VCaP (cell line): ENCODE measurements around the gene RSBN1.
A peak's percentile ranks its signal among the peaks of the same experiment; 100 is the strongest.

Experiments
- H3K27ac ChIP-seq: fragments of 450-650 bp; 2 replicates; pipeline ENCODE4 v1.5.1; 2017
- TF ChIP-seq, protein P1 (sequence below): fragments of 450-650 bp; conservative IDR thresholded peaks from 2 replicates; pipeline ENCODE4 v1.5.1; 2017; ENCODE audit warnings: mild to moderate bottlenecking, moderate library complexity

Gene RSBN1

GRCh38 chr1:113836534-113836933 lies 24.3 kb upstream of the RSBN1 start:
- no peak overlapping the region for H3K27ac ChIP-seq

GRCh38 chr1:113835686-113836290 lies 23.5 kb upstream of the RSBN1 start:
- no peak overlapping the region for H3K27ac ChIP-seq
- TF ChIP-seq, protein P1, sequence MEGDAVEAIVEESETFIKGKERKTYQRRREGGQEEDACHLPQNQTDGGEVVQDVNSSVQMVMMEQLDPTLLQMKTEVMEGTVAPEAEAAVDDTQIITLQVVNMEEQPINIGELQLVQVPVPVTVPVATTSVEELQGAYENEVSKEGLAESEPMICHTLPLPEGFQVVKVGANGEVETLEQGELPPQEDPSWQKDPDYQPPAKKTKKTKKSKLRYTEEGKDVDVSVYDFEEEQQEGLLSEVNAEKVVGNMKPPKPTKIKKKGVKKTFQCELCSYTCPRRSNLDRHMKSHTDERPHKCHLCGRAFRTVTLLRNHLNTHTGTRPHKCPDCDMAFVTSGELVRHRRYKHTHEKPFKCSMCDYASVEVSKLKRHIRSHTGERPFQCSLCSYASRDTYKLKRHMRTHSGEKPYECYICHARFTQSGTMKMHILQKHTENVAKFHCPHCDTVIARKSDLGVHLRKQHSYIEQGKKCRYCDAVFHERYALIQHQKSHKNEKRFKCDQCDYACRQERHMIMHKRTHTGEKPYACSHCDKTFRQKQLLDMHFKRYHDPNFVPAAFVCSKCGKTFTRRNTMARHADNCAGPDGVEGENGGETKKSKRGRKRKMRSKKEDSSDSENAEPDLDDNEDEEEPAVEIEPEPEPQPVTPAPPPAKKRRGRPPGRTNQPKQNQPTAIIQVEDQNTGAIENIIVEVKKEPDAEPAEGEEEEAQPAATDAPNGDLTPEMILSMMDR, result peak; percentile 73

More at GRCh38 chr1:113836534-113836933, 24.3 kb upstream of the RSBN1 start:
- TF ChIP-seq, protein P1, result no peak

DNA sequence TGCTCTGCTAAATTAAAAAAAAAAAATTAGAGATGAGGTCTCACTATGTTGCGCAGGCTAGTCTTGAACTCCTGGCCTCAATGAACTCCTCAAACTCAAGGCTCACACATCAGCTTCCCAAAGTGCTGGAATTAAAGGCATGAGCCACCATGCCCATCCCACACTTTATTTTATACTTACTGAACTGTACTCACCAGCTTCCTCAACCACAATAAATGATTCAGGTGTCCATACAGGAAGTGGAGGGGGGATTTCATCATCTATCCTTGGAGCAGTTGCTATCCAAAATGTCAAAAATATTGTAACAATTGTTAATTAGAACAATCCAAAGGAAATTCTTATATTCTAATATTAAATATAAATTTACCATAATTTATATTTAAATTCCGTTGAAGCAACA lies 22.4 kb upstream of the RSBN1 start:
- TF ChIP-seq, protein P1, result no peak
- H3K27ac ChIP-seq, result no peak overlapping the region

GRCh38 chr1:113830039-113830438 lies 17.8 kb upstream of the RSBN1 start:
- H3K27ac ChIP-seq, result no peak overlapping the region
- TF ChIP-seq, protein P1, result no peak

GRCh38 chr1:113821916-113822315 lies 9.6 kb upstream of the RSBN1 start:
- TF ChIP-seq, protein P1, result no peak
- no peak overlapping the region for H3K27ac ChIP-seq

DNA sequence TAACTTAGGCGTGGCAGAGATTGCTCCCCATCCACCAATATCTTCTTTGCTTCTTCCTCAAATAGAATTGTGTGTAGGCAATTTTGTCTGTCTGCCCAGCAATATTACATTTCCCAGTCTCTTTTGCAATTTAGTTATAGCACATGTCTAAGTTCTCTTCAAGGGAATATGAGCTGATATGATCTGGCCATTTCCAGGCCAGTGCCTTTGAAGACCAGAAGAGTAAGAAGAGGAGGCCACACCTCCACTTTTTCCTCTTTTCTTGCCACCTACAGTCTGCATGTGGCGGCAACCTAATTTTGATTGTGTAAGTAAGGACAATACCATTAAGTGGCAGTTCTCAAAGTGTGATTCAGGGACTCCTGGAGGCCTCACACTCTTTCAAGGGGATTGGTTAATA lies 6.3 kb upstream of the RSBN1 start:
- H3K27ac ChIP-seq, result no peak overlapping the region
- TF ChIP-seq, protein P1, result no peak

DNA sequence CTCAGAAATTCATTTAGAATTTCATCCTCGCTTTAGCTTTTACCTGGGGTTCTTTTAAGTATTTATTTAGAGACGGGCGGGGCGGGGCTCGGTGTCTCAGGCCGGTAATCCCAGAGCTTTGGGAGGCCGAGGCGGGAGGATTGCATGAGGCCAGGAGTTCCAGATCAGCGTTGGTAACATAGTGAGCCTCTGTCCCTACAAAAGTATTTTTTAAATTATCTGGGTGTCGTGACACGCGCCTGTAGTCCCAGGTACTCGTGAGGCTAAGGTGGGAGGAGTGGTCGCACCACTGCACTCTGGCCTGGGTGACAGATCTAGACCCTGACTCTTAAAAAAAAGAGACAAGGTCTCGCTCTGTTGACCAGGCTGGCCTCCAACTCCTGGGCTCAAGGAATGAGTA lies 942 bp upstream of the RSBN1 start:
- peak overlapping the region; percentile 89 for H3K27ac ChIP-seq
- TF ChIP-seq, protein P1, result no peak
